Mesothelial cell of epicardium (in vitro differentiated cells): ENCODE data around the gene FYN. TPM values are rescaled to one million over a fixed set of nuclear protein-coding genes. Genes with fewer than 3 reads are reported as not detected.

ENCODE experiments used
- DNase-seq, 2 experiments: peaks; one replicate each; pipeline ENCODE4 v3.0.0; 2021; ENCODE audit warnings: low spot score in 2 of 2; ENCODE audit not compliant: unreplicated experiment in 2 of 2
- H3K27ac Mint-ChIP-seq: 2 replicates; pipeline ENCODE4 v1.8.0; 2021; ENCODE audit warnings: mixed read lengths
- H3K27me3 Mint-ChIP-seq: 2 replicates; pipeline ENCODE4 v1.8.0; 2021; ENCODE audit warnings: low read depth, mixed read lengths
- H3K36me3 Mint-ChIP-seq: 2 replicates; pipeline ENCODE4 v1.8.0; 2021; ENCODE audit warnings: mixed read lengths
- H3K4me1 Mint-ChIP-seq: 2 replicates; pipeline ENCODE4 v1.8.0; 2021; ENCODE audit warnings: mixed read lengths
- H3K4me3 Mint-ChIP-seq: 2 replicates; pipeline ENCODE4 v1.8.0; 2021; ENCODE audit warnings: mild to moderate bottlenecking, moderate library complexity, mixed read lengths
- H3K9me3 Mint-ChIP-seq: 2 replicates; pipeline ENCODE4 v1.8.0; 2021; ENCODE audit warnings: mixed read lengths
- CTCF ChIP-seq: fragments of 200-600 bp; sonication (generic); IDR thresholded peaks from one replicate; pipeline ENCODE4 v1.5.0; 2021; ENCODE audit warnings: antibody characterized with exemption; ENCODE audit not compliant: unreplicated experiment
- total RNA-seq: library from RNA; stranded (reverse); gene quantifications from 3 replicates; pipeline ENCODE4 v1.2.1, GENCODE V29; 2021

Gene FYN
- total RNA-seq, 1 donor from 2014 or later: 115 TPM

DNA sequence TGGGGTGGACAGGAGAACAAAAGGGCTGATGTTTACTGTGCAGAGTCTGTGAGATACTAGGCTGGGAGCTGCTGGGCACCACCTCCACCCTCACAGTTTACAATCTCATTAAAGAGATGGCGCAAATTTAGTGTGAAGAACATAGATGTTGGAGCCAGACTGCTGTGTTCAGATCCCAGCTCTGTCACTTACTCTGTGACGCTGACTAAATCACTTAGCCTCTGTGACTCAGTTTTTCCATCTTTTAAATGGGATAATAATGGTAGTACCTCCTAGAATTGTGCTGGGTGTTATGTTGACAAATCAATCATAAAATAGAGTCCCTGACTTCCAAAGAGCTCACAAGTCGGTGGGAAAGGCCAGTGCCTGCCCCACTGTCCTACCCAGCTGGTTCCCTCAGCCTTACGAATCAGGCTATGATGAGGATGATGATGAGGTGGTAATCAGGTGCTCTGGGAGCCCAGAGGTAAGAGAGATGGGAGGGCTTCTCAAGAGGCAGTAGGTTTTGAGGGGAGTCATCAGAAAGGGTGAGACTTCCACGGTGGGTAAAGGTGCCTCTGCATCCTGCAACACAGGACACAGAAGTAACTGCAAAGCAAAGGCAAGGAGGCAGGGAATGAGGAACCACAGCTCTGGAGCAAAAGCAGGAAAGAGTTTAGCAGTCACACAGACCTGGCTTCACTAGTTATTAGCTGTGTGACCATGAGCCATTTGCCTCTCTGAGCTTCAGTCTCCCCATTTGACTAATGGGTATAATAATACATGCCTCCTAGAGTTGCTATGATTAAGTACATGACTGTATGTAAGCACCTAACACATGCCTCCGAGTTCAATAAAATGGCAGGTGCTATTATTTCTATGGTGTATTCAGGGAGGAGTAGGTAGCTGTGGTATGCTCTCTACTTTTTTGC lies 8.9 kb downstream of the FYN start:
- Mint-ChIP-seq H3K27ac (no peak overlapping the region), H3K4me1 (peaks cover 16% of the 10 kb centered on the region), H3K27me3 (no peaks in the 10 kb centered on the region), H3K36me3 (no peaks in the 10 kb centered on the region), H3K9me3 (no peaks in the 10 kb centered on the region), H3K4me3 (no peak overlapping the region)
- TF ChIP-seq CTCF: no peak
- DNase-seq: no peak

DNA sequence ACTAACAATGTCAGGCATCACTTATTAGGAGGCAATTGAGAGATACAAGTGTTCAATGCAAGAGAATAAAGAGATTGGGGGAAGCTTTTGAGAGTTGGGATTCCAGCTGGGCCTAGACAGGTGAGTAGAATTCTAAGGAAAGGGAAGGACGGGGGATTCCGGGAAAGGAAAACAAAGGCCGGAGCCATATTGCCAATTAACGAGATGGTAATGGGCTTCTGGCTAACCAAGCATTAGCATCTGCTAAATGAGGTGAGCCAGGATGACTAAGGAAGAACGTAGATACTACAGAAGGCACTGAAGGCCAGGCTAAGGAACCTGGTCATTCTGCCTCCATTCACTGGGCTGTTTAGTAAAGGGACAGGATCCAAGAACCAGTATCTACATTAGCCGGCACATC lies 10.5 kb downstream of the FYN start:
- Mint-ChIP-seq H3K36me3 (no peaks in the 10 kb centered on the region), H3K9me3 (no peaks in the 10 kb centered on the region), H3K4me3 (no peak overlapping the region), H3K27ac (no peak overlapping the region), H3K27me3 (no peaks in the 10 kb centered on the region), H3K4me1 (peaks cover 22% of the 10 kb centered on the region)
- no peak for TF ChIP-seq CTCF
- no peak for DNase-seq

- no peak overlapping the region for H3K4me3 Mint-ChIP-seq
- peaks cover 26% of the 10 kb centered on the region for H3K4me1 Mint-ChIP-seq
- no peak for DNase-seq
- no peaks in the 10 kb centered on the region for H3K36me3 Mint-ChIP-seq
- no peaks in the 10 kb centered on the region for H3K9me3 Mint-ChIP-seq
- H3K27me3 Mint-ChIP-seq: no peaks in the 10 kb centered on the region
- no peak overlapping the region for H3K27ac Mint-ChIP-seq
- TF ChIP-seq CTCF: no peak
Measured at GRCh38 chr6:111862314-111862713, 10.9 kb downstream of the FYN start.

GRCh38 chr6:111861431-111861885 lies 11.8 kb downstream of the FYN start:
- H3K27ac Mint-ChIP-seq: no peak overlapping the region
- H3K27me3 Mint-ChIP-seq: no peaks in the 10 kb centered on the region
- peaks cover 31% of the 10 kb centered on the region for H3K4me1 Mint-ChIP-seq
- no peak for TF ChIP-seq CTCF
- no peaks in the 10 kb centered on the region for H3K36me3 Mint-ChIP-seq
- no peak overlapping the region for H3K4me3 Mint-ChIP-seq
- no peaks in the 10 kb centered on the region for H3K9me3 Mint-ChIP-seq
- no peak for DNase-seq

DNA sequence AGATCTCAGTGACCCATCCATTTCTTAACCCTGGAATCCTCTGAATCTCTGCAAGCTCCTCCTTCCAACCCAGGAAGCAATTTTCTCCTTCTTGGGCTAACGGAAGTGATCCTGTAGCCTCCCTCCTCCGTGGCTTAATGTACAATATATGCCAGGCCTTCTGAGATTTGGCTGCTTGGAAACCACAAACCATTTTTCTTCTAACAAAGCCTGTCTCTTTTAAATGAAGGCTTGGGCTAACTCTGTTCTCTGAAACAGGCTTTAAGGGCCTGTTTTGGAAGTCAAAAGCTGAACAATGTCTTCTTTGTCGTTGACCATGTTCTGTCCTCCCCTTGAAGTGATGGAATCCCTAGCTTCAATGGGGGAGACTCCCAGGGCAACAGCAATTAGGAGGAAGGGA lies 14.9 kb downstream of the FYN start:
- no peak for TF ChIP-seq CTCF
- Mint-ChIP-seq H3K9me3 (no peaks in the 10 kb centered on the region), H3K27me3 (no peaks in the 10 kb centered on the region), H3K4me1 (peaks cover 20% of the 10 kb centered on the region), H3K36me3 (no peaks in the 10 kb centered on the region), H3K27ac (no peak overlapping the region), H3K4me3 (no peak overlapping the region)
- DNase-seq: no peak
